Measurements from ENCODE around the gene PMCH. TPM values are rescaled to one million over a fixed set of nuclear protein-coding genes. Genes with fewer than 3 reads are reported as not detected.
"Not testable (repeated sequence)": the region's sequence is repeated elsewhere in the genome, so short reads cannot be mapped to it uniquely, and the experiment has no call there.

Gene PMCH, protein sequence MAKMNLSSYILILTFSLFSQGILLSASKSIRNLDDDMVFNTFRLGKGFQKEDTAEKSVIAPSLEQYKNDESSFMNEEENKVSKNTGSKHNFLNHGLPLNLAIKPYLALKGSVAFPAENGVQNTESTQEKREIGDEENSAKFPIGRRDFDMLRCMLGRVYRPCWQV
- not detected for total RNA-seq

DNA sequence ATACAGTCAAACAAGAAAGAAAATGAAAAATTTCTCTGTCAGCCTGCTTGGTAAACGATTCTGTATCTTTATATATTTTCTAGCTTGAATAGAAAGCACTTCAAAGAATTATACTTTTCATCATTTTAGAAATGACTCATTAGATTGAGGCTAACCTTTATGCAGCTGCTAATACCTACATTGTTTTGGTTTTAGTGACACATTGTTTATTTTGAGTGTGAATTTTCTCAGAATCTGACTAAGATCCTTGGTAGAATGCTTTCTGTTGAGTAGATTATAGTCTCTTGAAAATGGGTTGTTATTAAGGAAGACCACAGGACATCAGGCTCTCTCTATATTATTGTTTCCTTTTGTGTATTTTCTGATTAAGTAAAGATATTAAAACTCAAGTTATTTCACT, at the start of gene PMCH:
TSS of gene PMCH (minus strand) at position 45 of the 400 bp plus-strand sequence. CDS start 63 bp downstream, outside the sequence.
- H3K27me3 ChIP-seq = no peaks in the 10 kb centered on the region
- H3K36me3 ChIP-seq = no peaks in the 10 kb centered on the region
- H3K27ac ChIP-seq = no peak within 1 kb of the TSS
- WGBS = 79% methylated on average over 1 of the region's 1 CpG
- DNase-seq (ENCODE audit: low spot score in 2 of 2) = no peak
- H3K4me1 ChIP-seq = no peaks in the 10 kb centered on the region
- H3K9me3 ChIP-seq = no peaks in the 10 kb centered on the region
- TF ChIP-seq EP300 (IDR thresholded peaks at IDR 0.05) (no peak), POLR2A (IDR thresholded peaks at IDR 0.05) (no peak)
- H3K4me3 ChIP-seq = no peak within 1 kb of the TSS

DNA sequence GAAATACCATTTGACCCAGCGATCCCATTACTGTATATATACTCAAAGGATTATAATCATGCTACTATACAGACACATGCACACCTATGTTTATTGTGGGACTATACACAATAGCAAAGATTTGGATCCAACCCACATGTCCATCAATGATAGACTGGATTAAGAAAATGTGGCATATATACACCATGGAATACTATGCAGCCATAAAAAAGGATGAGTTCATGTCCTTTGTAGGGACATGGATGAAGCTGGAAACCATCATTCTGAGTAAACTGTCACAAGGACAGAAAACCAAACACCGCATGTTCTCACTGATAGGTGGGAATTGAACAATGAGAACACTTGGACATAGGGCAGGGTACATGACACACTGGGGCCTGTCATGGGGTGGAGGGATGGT, 43.2 kb upstream of the PMCH start:
- H3K36me3 ChIP-seq; H3K27ac ChIP-seq; H3K27me3 ChIP-seq; H3K4me3 ChIP-seq; H3K9me3 ChIP-seq; DNase-seq (ENCODE audit: low spot score in 2 of 2); H3K4me1 ChIP-seq: not testable (repeated sequence)
- 88% methylated on average over 2 of the region's 2 CpGs for WGBS

DNA sequence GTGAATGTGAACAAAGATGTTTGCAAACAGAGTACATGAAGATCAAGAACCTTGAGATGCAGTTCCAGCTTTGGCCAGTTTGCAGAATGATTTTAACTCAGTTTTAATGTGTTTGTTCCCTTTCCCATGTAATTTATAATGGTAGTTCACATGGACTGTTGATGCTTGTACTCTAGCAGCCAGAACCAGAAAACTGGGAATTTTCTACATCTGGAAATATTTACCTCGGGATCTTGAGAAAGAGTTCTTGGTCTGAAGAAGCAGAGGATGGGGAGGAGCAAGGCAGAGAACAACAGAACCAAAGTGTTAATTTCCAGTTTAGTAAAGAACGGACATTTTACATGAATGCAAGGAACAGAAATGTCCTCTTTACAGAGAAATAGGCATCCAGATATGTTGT, 37.0 kb upstream of the PMCH start:
- Histone ChIP-seq H3K27ac (peak overlapping the region; percentile 68), H3K4me1 (peaks cover 4% of the 10 kb centered on the region), H3K4me3 (no peak overlapping the region), H3K36me3 (no peaks in the 10 kb centered on the region), H3K9me3 (no peaks in the 10 kb centered on the region), H3K27me3 (no peaks in the 10 kb centered on the region)
- no peak for DNase-seq (ENCODE audit: low spot score in 2 of 2)
- 74% methylated on average over 2 of the region's 2 CpGs for WGBS
- TF ChIP-seq, protein P1, sequence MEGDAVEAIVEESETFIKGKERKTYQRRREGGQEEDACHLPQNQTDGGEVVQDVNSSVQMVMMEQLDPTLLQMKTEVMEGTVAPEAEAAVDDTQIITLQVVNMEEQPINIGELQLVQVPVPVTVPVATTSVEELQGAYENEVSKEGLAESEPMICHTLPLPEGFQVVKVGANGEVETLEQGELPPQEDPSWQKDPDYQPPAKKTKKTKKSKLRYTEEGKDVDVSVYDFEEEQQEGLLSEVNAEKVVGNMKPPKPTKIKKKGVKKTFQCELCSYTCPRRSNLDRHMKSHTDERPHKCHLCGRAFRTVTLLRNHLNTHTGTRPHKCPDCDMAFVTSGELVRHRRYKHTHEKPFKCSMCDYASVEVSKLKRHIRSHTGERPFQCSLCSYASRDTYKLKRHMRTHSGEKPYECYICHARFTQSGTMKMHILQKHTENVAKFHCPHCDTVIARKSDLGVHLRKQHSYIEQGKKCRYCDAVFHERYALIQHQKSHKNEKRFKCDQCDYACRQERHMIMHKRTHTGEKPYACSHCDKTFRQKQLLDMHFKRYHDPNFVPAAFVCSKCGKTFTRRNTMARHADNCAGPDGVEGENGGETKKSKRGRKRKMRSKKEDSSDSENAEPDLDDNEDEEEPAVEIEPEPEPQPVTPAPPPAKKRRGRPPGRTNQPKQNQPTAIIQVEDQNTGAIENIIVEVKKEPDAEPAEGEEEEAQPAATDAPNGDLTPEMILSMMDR (IDR thresholded peaks at IDR 0.05) = peak in 1 of 2 donors; percentile 6
- no peak for TF ChIP-seq POLR2AphosphoS5 (IDR thresholded peaks at IDR 0.05)

DNA sequence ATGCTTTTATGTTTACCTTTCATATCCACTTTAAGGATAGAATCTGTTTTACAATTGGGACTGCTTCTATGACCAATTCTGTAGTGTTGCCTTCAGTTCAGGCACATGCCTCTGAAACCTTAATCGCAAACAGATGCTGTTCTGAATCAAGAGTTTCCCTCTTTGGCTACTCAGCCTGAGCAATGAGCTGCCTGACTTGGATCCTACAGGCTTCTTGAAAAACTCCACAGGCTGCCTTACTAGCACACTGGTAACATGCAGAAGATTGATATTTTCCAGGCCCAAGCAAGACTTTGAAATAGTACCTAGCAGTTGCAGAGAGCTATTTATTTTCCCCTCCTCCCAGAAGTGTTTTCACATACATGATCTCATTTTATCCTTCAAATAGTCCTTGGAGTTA, 34.8 kb upstream of the PMCH start:
- Histone ChIP-seq H3K4me3 (no peak overlapping the region), H3K36me3 (no peaks in the 10 kb centered on the region), H3K27me3 (no peaks in the 10 kb centered on the region), H3K9me3 (no peaks in the 10 kb centered on the region), H3K4me1 (peaks cover 4% of the 10 kb centered on the region), H3K27ac (no peak overlapping the region)
- DNase-seq (ENCODE audit: low spot score in 2 of 2) = no peak
- 83% methylated on average over 1 of the region's 1 CpG for WGBS
- TF ChIP-seq, protein P1 (IDR thresholded peaks at IDR 0.05) = no peak
- no peak for TF ChIP-seq POLR2AphosphoS5 (IDR thresholded peaks at IDR 0.05)
- no peak for TF ChIP-seq EP300 (IDR thresholded peaks at IDR 0.05)
- TF ChIP-seq POLR2A (IDR thresholded peaks at IDR 0.05) = no peak

DNA sequence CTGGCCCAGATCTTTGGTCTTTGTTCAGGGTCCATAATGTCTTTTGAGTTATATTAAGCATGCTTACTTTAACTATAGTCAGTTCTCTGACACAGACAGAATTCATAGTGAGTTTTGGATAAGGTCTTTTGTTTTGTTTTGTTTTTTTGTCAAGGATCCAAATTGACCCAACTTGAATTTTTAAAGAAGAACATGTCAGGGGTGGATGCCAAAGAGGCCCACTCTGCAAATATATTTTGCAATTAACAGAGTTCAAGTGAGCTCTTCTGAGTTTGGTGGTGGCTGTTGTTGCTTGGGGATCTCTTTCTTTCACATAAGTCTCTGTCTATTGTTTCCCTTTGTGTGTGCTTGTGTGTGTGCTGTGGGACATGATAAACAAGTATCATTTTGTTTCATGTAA, 34.4 kb upstream of the PMCH start:
- no peak overlapping the region for H3K27ac ChIP-seq
- no peak for DNase-seq (ENCODE audit: low spot score in 2 of 2)
- H3K9me3 ChIP-seq = no peaks in the 10 kb centered on the region
- no peak for TF ChIP-seq POLR2AphosphoS5 (IDR thresholded peaks at IDR 0.05)
- TF ChIP-seq POLR2A (IDR thresholded peaks at IDR 0.05) = no peak
- H3K27me3 ChIP-seq = no peaks in the 10 kb centered on the region
- peaks cover 4% of the 10 kb centered on the region for H3K4me1 ChIP-seq
- H3K36me3 ChIP-seq = no peaks in the 10 kb centered on the region
- H3K4me3 ChIP-seq = no peak overlapping the region

DNA sequence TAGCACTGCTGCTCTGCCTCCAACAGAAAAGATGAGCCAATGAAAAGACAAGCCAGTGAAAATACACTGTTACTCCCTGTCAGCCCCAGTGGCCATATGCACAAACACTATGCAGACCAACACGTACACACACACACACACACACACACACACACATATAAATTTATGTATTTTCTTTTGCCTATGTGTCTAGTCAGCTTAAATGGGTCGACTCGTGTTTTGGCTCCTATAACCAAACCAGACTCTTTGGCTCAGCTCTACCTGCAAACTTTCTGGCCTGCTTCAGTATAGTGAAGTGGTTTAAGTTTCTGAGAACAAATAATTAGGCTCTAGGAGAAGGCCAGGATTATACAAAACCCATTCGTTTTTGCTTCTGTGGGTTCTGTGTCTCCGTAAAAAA, 30.3 kb upstream of the PMCH start:
- 72% methylated on average over 5 of the region's 5 CpGs for WGBS
- no peak for TF ChIP-seq POLR2AphosphoS5 (IDR thresholded peaks at IDR 0.05)
- TF ChIP-seq EP300 (IDR thresholded peaks at IDR 0.05) = no peak
- TF ChIP-seq, protein P1 (IDR thresholded peaks at IDR 0.05) = no peak
- TF ChIP-seq POLR2A (IDR thresholded peaks at IDR 0.05) = no peak
- H3K9me3 ChIP-seq = no peaks in the 10 kb centered on the region
- no peaks in the 10 kb centered on the region for H3K4me1 ChIP-seq
- no peaks in the 10 kb centered on the region for H3K27me3 ChIP-seq
- no peak overlapping the region for H3K4me3 ChIP-seq
- no peak overlapping the region for H3K27ac ChIP-seq
- DNase-seq (ENCODE audit: low spot score in 2 of 2) = no peak
- H3K36me3 ChIP-seq = no peaks in the 10 kb centered on the region

DNA sequence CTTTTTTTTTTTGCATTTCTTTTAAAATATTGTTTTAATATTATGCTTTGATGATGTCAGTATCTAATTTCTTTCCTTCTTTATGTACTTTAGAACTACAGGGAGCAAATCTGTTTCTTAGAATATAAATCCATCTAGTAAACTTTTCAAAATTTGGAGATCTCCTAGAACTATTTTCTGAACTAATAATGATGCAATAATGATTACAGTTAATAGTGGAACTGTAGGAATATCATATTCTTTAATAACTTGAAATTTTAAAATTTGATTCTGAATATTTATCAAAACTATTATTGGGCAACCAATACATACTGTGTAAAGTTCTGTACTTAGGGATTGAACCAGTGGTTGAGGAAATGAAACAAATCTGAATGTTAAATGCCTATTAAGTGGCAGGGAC, 23.1 kb upstream of the PMCH start:
- Histone ChIP-seq H3K27ac (no peak overlapping the region), H3K4me3 (no peak overlapping the region), H3K4me1 (no peaks in the 10 kb centered on the region), H3K9me3 (no peaks in the 10 kb centered on the region), H3K36me3 (no peaks in the 10 kb centered on the region), H3K27me3 (no peaks in the 10 kb centered on the region)
- TF ChIP-seq, protein P1 (IDR thresholded peaks at IDR 0.05) = no peak
- TF ChIP-seq POLR2A (IDR thresholded peaks at IDR 0.05) (no peak), POLR2AphosphoS5 (IDR thresholded peaks at IDR 0.05) (no peak), EP300 (IDR thresholded peaks at IDR 0.05) (no peak)
- no peak for DNase-seq (ENCODE audit: low spot score in 2 of 2)
